Cortex of kidney (tissue), 1 donor: ENCODE data around the gene FUCA1.
"Not testable (repeated sequence)": the region's sequence is repeated elsewhere in the genome, so short reads cannot be mapped to it uniquely, and the experiment has no call there.

Experiments
- DNase-seq: peaks from one replicate; lab custom pipeline; 2025; lab: John Stamatoyannopoulos, UW

Gene FUCA1

DNA sequence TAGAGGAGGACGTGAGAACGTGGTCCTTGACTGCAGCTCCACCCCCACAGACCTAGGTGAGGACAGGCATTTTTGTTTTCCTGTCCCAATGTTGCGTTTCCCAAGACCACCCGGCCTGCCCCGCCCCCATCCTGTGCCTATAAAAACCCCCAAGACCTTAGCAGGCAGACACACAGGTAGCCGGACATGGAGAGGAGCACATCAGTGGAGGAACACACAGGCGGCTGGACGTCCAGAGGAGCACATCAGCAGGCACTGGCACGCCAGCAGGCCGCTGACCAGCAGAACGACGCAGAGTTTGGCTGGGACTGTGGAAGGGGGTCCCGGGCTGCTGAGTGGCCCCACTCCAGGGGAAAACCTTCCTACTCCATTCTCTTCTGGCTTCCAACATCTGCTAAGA lies 30.2 kb downstream of the FUCA1 start:
- DNase-seq, result no peak

DNA sequence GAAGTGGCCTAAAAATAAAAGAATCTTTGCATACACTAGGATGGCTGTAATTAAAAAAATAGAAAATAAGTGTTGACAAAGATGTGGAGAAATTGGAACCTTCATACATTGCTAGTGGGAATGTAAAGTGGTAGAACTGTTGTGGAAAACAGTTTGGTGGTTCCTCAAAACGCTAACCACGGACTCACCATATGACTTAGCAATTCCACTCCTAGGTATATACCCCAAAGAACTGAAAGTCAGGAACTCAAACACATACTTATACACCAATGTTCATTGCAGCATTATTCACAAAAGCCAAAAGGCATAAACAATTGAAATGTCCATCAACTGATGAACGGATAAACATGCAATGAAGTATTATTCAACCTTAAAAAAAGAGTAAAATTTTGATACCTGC lies 32.1 kb downstream of the FUCA1 start:
- DNase-seq, result no peak

DNA sequence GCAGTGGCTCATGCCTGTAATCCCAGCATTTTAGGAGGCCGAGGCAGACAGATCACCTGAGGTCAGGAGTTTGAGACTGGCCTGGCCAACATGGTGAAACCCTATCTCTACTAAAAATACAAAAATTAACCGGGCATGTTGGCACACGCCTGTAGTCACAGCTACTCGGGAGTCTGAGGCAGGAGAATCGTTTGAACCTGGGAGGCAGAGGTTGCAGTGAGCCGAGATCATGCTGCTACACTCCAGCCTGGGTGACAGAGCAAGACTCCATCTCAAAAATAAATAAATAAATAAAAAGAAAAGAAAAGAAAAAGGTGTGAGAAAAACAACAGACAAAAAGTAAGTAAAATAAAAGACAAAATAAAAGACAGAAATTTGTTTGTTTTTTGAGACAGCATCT lies 33.9 kb downstream of the FUCA1 start:
- DNase-seq, result not testable (repeated sequence)

DNA sequence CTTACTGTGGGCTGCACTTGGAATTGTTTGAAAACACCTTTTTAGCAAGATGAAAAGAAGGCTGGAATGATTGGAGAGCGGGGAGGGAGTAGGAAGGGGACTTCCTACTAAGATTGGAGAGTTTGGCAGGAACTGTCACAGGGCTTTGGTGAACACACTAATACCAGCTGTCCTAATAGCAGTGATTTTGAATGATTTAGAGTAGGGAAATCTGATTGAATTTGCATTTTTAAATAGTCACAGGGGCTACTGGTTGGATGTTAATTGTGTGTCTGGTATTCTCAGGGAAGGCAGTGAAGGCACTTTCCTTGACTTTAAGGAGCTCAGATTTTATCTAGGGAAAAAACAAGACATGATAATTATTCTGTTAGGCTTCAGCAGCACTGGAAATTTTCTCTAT lies 40.4 kb downstream of the FUCA1 start:
- DNase-seq, result no peak

DNA sequence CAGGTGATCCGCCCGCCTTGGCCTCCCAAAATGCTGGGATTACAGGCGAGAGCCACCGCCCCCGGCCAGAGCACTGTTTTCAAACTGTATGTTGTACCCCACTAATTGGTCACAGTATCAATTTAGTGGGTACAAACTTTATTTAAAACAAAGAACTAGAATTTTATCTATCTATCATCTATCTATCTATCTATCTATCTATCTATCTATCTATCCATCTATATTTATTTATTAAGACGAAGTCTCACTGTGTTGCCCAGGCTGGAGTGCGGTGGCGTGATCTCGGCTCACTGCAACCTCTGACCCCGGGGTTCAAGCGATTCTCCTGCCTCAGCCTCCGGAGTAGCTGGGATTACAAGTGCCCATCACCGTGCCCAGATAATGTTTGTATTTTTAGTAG lies 41.5 kb downstream of the FUCA1 start:
- not testable (repeated sequence) for DNase-seq

DNA sequence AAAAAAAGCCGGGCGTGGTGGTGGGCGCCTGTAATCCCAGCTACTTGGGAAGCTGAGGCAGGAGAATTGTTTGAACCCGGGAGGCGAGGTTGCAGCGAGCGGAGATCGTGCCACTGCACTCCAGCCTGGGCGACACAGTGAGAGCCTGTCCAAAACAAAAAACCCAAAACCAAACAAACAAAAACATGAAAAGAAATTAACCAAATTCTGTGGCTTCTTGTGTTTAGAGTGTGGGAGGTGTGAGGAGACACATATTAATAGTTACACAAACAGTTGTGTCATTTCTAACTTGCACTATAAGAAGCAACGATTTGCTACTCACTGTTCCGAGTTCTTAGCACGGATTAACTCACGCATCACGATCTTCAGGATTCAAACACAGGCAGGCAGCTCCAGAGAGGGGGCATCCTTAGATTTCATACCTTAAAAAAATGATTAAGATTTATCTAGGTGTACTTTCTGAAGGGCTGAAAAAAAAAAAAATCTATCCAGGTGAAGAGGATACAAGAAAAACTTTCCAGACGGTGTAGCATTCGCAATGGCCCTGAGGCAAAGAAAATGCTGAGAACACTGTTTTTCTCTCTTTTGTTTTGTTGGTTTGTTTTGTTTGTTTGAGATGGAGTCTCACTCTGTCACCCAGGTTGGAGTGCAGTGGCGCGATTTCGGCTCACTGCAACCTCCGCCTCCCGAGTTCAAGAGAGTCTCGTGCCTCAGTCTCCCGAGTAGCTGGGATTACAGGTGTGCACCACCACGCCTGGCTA lies 42.1 kb downstream of the FUCA1 start:
- DNase-seq, result no peak

DNA sequence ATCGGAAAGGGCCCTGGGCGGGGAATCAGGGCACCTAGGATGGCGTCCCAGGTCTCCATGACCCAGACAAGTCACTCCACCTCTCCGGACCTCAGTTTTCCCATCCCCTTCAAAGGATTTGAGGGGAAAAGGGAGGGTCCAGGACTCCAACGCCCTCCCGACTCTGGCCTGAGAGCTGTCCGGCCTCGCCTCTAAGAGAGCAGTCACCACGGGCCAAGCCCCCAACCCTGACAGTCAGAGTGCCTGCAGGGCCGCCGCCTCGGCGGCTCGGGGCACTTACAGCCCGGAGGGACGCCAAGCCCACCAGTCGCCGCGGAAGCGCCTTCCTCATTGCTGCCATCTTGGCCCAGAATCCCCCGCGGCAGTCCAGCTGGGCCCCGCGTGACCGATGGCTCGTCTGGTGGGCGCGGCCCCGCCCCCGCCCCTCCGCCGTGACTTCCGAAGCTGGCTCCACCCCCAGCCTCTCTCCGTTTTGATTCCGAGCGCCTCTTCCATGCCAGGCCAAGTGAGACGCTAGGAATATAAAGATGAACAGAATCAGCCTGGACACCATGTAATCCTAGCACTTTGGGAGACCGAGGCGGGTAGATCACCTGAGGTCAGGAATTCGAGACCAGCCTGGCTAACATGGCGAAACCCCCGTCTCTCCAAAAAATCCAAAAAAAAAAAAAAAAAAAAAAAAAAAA lies 42.9 kb downstream of the FUCA1 start, which contains the start of gene HMGCL:
Gene HMGCL (minus strand): TSS at position 354 of the 686 bp plus-strand sequence. CDS start 14 bp downstream, at position 340.
- DNase-seq, result peak; percentile 84

DNA sequence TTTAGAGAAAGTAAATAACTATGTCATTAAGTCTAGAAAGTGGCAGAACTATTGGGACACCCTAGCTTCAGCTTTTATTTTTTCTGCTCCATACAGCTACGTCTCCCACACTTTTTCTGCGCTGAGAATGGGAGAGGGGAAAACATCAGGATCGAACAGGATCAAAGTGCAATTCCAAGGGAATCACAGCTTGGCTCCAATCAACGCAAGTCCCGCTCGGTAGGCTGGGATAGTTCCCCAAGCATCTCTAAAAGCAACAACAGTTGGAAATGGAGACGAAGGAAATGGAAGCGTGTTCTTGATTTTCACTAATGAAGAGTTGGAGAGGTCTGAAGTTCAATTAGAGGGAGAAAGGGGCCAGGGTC lies 43.4 kb downstream of the FUCA1 start:
- DNase-seq, result no peak

DNA sequence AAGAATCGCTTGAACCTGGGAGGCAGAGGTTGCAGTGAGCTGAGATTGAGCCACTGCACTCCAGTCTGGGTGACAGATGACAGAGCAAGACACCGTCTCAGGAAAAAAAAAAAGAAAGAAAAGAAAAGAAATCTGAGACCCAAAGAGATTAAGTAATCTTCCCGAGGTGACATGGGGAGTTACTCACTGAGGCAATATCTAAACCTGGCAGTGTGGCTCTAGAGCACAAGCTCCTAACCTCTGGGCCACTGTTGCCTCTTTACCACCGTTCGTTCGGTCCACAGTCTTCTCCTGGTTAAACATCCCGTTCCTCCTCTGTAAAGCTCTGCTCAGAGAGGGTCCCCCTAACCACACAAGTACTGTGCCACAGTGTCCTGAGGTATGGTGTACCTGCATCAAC lies 44.3 kb downstream of the FUCA1 start:
- no peak for DNase-seq

DNA sequence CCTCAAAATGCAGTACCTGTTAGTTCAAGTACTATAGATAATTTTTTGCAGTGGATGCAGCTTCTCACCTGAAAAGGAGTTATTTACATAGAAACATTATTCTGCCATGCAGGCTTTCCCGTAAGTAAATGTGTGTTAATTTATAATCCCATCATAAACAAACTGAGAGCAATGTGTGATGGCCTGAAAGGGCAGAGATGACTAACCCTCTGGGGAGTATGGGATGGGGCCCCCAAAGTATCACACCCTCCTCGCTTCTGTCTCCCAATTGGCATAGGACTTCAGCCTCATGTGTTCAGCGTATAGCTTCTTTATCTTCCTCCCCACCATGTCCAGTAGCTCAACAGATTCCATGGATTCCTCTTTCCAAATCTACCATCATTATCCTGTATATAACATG lies 50.5 kb downstream of the FUCA1 start:
- no peak for DNase-seq

DNA sequence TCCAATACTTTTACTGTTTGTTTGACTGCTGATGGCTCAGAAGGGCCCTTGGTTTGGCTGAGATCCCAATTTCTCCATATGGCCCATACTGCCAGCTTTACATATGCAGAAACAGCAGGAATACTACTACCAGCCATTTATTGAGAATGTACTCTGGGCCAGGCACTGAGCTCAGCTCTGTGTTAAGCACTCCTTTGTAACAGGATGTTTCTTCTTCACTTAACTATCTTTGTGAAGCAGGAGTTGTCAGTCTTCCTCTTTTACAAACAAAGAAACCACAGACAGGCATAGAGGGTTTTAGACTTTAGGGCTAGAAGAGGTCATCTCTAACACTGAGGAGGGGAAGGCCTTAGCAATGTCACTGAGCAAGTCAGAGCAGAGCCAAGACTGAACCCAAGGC lies 51.2 kb downstream of the FUCA1 start:
- no peak for DNase-seq

DNA sequence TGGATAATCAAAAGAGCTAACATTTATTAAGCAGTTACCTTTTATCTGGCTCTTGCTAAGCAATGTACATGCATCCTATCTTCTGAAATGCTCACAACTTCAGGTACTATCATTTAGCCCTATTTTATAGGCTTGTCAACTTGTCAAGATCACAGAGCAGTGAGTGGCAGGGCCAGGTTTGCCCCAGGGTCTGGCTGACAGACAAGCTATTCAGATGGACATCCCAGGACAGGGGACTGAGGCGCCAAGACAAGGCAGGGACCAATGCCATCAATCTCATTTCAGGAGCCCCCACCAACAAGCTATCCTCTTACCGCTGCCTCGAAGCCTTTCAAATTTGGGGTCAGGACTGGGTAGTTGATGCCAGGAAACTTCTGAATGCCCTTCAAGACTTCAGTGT lies 51.7 kb downstream of the FUCA1 start:
- DNase-seq, result no peak

DNA sequence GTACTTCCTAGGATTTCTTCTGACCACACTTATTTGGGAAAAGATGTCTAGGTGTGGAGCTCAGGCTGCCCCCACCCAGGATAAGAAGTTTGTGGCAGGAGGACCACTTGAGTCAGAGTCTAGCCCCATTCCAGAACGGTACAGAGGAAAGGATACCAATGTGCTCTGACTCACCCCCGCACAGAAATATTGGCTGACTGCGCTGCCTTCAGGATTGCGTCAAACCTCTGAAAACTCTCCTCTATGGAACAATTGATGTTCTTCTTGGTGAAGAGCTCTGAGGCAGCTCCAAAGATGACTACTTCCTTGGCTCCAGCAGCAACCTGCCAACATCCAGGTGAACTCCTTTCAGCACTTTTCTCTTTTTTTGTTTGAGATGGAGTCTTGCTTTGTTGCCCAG lies 54.1 kb downstream of the FUCA1 start:
- no peak for DNase-seq

DNA sequence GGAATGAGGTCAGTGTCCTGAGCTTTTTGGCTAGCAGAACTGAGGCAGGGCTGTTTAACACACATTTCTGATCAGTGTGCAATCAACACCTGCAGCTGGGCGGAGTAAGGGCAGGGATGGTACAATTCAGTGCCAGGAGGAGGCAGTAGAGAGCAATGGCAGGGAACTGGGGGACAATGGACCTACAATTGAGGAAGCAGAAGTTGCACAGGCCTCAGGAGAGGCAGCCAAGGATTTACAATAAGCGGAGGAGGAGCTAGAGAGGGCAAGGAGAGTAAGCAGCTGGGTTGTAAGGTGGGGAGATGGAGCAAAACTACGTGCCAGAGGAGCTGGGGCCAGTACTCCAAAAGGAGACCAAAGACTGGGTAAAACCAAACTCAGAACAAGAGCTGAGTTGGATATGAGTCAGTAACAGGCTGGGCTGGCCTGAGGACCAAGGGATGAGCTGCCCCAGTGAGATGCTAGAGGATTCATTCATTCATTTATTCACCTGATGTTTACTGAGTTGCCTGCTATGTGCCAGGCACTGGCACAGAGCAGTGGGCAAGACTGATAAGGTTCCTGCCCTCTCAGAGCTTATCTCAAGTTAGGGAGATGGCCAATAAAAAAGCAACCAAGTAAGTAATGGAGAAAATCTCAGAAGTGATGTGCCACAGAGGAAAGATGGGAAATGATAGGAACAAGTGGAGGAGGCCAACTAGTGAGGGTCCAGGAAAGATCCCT lies 57.1 kb downstream of the FUCA1 start:
- no peak for DNase-seq

DNA sequence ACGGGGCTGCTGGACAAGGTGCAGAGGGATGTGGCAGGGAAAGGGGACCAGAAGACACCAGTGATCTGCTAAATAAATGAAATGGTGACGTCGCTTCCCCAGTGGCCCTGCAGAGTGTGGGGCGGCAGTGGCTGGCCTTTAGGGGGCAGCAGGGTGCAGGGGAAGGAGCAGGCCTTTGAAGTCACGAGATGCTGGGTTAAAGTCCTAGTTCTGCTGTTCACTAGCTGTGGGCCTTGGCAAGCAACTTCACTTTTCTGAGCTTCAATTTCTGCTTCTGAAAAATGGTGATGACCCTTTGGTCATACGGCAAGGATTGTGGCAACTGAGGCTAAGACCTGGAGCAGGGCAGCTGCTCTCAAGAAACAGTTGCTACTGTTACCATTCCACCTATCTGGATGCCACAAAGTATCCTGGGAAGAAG lies 58.3 kb downstream of the FUCA1 start:
- no peak for DNase-seq

DNA sequence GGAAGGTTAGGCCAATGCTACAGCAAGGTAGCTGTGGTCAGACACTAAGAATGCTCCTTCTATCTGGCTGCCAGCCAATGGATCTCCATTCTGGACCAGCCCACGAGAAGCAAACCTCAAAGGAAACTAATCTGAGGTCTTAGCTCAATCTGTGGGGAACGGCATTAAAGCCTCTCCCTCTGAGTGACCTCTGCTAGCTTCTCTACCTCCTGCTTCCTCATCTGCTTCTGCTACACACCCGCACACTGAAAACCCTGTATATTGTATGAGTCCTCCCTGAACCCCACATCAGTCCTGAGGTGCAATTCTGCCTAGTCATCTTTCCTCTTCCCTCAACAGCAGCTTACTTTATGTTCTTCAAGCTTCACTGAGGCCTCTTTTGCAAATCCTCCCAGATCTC lies 60.6 kb downstream of the FUCA1 start:
- DNase-seq, result no peak

DNA sequence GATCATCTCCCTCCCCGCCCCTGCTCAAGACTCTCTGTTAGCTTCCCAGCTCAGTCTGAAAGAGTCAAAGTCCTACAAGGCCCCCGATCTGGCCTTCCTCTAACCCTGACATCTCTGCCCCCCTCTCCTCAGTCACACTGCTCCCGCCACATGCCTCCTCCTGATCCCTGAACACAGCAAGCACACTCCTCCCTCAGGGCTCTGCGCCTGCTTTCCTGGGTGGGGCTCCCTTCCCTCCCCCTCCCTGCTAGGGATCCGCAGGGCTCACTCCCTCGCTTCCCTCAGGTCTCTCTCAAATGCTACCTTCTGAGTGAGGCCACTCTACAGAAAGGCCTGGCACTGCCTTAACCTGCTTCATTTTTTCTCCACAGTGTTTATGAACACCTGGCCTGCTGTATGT lies 61.8 kb downstream of the FUCA1 start:
- DNase-seq, result no peak

DNA sequence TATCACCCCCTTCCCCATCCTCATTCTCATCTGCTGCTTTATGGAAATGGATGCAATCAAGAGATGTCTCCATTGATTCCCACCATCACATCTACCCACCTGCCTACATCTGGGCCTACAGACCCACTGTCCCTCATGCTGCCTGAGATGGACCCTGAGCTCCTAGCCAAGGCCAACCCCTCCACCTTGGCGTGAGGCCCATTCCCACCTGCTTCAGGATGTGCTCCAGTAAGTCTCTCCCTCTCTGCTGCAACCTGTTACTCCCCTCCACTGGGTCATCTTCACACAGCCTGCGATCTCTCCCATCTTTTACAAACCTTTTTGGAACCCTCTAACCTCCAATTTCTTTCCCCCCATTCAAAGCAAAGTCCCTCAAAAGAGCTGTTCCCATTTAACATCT lies 63.1 kb downstream of the FUCA1 start:
- DNase-seq, result no peak

DNA sequence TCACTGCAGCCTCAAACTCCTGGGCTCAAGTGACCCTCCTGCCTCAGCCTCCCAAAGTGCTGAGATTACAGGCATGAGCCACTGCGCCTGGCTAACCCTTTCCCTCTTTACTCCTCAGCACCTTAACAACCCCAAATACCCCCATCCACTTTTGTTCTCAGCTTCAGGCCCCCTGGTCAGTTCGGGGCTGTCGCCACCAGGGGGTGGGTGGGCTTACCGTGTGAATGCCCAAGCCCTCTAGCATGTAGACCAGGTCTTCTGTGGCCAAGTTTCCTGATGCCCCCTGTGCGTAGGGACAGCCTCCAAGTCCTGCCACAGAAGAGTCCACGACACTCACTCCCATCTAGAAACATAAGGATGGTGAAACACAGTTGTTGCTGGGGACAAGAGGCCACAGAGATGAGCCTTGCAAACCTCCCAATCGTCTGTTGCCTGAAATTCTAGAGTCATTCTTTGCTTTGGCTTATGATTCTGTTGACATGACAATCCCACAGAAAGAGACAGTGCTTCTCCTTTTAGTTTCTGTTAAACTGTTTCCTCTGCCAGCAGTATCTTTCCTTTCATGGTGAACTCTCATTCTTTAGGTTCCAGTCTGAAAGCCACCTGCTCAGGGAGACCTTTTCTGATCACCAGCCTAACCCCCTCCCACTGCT lies 63.8 kb downstream of the FUCA1 start:
- DNase-seq, result no peak

DNA sequence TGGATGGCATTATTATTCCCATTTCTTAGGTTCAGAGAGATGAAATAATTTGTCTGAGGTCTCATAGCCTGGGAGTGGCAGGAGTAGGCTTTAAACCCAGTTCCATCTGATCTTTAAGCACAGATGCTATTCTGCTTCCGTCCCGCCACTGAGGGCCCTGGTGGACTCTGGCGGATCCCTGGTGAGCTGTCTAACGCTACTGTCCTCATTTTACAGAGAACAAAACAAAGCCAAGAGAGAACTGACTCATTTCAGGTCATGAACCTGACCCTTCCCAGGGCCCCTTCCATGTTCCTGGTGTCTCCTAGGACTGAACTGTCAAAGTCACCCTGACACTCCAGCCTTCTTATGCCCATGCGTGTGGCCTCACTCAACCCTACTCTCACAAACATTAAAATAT lies 64.4 kb downstream of the FUCA1 start:
- no peak for DNase-seq

DNA sequence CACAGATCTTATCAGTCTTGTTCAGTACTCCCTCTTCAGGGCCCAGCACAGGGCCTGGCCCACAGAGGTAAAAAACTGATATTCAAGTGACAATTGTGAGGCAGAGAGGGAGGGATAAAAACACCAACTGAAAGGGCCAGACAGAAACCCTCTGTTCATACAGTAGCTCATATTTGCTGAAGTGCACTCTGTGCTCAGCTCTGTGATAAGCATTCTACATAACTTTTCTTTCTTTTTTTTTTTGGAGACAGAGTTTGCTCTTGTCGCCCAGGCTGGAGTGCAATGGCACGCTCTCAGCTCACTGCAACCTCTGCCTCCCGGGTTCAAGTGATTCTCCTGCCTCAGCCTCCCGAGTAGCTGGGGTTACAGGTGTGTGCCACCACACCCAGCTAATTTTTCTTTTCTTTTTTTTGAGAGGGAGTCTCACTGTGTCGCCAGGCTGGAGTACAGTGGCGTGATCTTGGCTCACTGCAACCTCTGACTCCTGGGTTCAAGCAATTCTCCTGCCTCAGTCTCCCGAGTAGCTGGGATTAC lies 65.2 kb downstream of the FUCA1 start:
- not testable (repeated sequence) for DNase-seq

DNA sequence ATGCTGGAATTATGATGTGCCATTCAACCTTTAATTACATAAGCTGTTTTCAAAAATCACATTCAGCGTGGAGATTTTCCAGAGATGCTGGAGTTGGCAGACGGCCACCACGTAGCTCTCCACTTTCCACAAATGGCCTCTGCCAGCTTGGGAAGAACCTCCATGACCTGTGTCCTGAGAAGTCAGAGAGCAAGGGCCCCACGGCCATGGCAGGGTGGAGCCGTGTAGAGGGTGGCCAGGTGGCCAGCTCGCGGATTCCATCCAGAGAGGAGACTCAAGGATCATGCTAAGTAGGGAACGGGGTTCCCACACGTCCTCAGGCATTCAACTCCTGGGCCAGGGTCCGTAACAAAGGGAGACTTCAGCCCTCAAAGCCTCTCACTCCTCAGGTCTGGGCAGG lies 66.2 kb downstream of the FUCA1 start:
- no peak for DNase-seq
